Esophagus squamous epithelium (tissue), 4 donors: ENCODE data around the gene R3HDML.

Experiments
- POLR2A ChIP-seq, 4 donors: fragments of 450-650 bp; IDR thresholded peaks; one replicate each; pipeline ENCODE4 v1.6.1; 2017; ENCODE audit warnings: antibody characterized with exemption in 4 of 4, mild to moderate bottlenecking in 4 of 4, moderate library complexity in 3 of 4
- TF ChIP-seq, protein P1 (sequence below), 6 experiments: fragments of 450-650 bp in 4 of 6; fragments of 200-600 bp in 2 of 6; sonication (generic) in 2 of 6; IDR thresholded peaks; one replicate each; pipeline ENCODE4 v1.5.1; 2016 to 2019; ENCODE audit warnings: antibody characterized with exemption in 6 of 6, mild to moderate bottlenecking in 4 of 6, moderate library complexity in 4 of 6

DNA sequence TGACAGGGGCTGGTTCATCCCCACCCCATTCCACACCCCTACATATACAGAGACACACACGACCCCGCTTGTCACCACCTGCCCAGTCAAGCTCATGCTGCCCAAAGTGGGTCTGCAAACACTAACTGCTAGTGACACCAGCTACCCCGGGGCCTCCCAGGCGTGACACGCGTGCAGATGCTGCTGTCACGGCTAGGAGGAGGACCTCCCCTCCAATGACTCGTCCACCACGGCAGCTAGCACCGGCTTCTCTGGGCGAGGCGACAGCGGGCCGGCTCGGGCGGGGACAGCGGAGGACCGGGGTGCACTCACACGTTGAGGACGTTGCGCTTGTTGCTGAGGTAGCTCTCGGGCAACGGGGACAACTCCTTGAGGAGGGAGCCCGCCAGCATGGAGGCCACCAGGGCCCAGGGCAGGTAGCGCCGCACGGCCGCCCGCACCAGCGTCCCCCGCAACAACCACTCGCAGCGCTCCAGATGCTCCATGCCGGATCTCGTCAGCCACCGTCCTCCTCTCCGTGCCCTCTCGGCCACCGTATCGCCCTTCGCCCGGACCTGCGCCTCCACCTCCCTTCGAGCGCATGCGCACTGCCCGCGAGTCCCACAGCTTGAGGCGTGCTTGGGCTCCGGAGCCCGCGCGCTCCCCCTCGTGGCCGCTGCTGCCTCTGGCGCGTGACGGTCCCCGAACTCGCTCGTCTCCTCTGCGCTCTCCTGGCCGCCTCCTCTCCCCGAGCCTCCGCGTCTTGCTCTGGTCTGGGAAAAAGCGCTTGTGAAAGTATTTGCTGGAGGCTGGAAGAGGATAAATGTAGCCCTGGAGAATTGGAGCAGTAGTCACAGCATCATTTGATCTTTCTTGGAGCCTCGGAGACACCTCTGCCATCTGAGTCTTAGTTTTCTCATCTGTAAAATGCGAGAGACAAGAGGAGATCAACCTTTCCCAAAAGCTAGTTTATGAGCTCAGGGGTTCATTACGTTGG lies 25.9 kb upstream of the R3HDML start, which contains the start of gene FITM2:
- TF ChIP-seq, protein P1, sequence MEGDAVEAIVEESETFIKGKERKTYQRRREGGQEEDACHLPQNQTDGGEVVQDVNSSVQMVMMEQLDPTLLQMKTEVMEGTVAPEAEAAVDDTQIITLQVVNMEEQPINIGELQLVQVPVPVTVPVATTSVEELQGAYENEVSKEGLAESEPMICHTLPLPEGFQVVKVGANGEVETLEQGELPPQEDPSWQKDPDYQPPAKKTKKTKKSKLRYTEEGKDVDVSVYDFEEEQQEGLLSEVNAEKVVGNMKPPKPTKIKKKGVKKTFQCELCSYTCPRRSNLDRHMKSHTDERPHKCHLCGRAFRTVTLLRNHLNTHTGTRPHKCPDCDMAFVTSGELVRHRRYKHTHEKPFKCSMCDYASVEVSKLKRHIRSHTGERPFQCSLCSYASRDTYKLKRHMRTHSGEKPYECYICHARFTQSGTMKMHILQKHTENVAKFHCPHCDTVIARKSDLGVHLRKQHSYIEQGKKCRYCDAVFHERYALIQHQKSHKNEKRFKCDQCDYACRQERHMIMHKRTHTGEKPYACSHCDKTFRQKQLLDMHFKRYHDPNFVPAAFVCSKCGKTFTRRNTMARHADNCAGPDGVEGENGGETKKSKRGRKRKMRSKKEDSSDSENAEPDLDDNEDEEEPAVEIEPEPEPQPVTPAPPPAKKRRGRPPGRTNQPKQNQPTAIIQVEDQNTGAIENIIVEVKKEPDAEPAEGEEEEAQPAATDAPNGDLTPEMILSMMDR (IDR thresholded peaks at IDR 0.05): peak; percentile 89 to 99 (median 93)
- peak in 2 of 4 donors; percentile 44 to 63 for TF ChIP-seq POLR2A (IDR thresholded peaks at IDR 0.05)
